H1 (cell line): ENCODE data around the gene TXNDC5. TPM values are rescaled to one million over a fixed set of nuclear protein-coding genes. Genes with fewer than 3 reads are reported as not detected.

Experiments
- CHD7 ChIP-seq: fragments of 300-600 bp; sonication (generic); IDR thresholded peaks from 2 replicates; pipeline ENCODE4 v1.7.1; 2012; ENCODE audit warnings: low read length, moderate library complexity, mild to moderate bottlenecking, inconsistent platforms; ENCODE audit not compliant: insufficient replicate concordance
- HDAC6 ChIP-seq: IDR thresholded peaks from one replicate; pipeline ENCODE4 v1.7.1; 2012; ENCODE audit warnings: low read depth, mild to moderate bottlenecking, inconsistent platforms, low read length, moderate library complexity
- JUN ChIP-seq: IDR thresholded peaks from 2 replicates; pipeline ENCODE4 v1.6.1; 2011; ENCODE audit warnings: low read depth, mild to moderate bottlenecking, improper control_type of control experiment, low read length
- KDM1A ChIP-seq: fragments of 200-600, 300-600 bp; sonication (generic); IDR thresholded peaks from 2 replicates; pipeline ENCODE4 v1.7.1; 2016; ENCODE audit warnings: mild to moderate bottlenecking, low read length, borderline replicate concordance
- RBBP5 ChIP-seq: IDR thresholded peaks from 2 replicates; pipeline ENCODE4 v1.7.1; 2012; ENCODE audit warnings: low read depth, mild to moderate bottlenecking, inconsistent platforms, low read length, moderate library complexity, borderline replicate concordance
- SRF ChIP-seq: IDR thresholded peaks from 2 replicates; pipeline ENCODE4 v1.6.1; 2011; ENCODE audit warnings: mild to moderate bottlenecking, low read depth, low read length, moderate library complexity
- TCF12 ChIP-seq: IDR thresholded peaks from 2 replicates; pipeline ENCODE4 v1.6.1; 2011; ENCODE audit warnings: low read depth, mild to moderate bottlenecking, low read length
- polyA plus RNA-seq, 7 experiments: library from polyadenylated mRNA; depleted of rRNA in 3 of 7; stranded (reverse) in 5 of 7; unstranded in 2 of 7; fragments of >200 nt in 5 of 7; fragments of 200-250 nt in 2 of 7; gene quantifications; 1 replicate in 5 of 7; 2 replicates in 1 of 7; 4 replicates in 1 of 7; pipeline versions ENCODE4 v1.2.1 to v1.2.3, GENCODE V29; 2011 to 2013; ENCODE audit warnings: missing spikeins in 2 of 7, mixed read lengths in 2 of 7
- total RNA-seq: library from RNA; stranded (reverse); fragmentation: NEBNext Ultra II Directional; extraction: Animal tissue kit (Norgen Biotek cat#: 25700); gene quantifications from 2 replicates; pipeline ENCODE4 v1.2.1, GENCODE V29; 2021

Gene TXNDC5
- total and polyA plus RNA-seq, 2 of the 8 experiments (the other 6 are each of a cell fraction or from before 2014, with no cell fraction given): 114 to 172 TPM

- no peak for TF ChIP-seq CHD7
- TF ChIP-seq RBBP5: no peak
- TF ChIP-seq TCF12: no peak
- no peak for TF ChIP-seq SRF
- TF ChIP-seq JUN: no peak
- TF ChIP-seq KDM1A: no peak
- no peak for TF ChIP-seq HDAC6
These were observed 6.9 kb downstream of the TXNDC5 start (continued) for GRCh38 chr6:7903673-7904072.
